Skeletal muscle tissue (tissue), 4 donors: ENCODE results near the gene NCDN. TPM values are rescaled to one million over a fixed set of nuclear protein-coding genes. Genes with fewer than 3 reads are reported as not detected.

ENCODE experiments used
- H3K27ac ChIP-seq: one replicate; pipeline ENCODE4 v1.7.0; 2013; ENCODE audit warnings: mild to moderate bottlenecking, low read depth, low read length, inconsistent platforms
- H3K27me3 ChIP-seq, 3 donors: one replicate each; pipeline ENCODE4 v1.7.0; 2013; ENCODE audit warnings: low read length in 3 of 3; ENCODE audit not compliant: control insufficient read depth in 3 of 3, insufficient read depth in 3 of 3
- H3K36me3 ChIP-seq, 3 donors: one replicate each; pipeline ENCODE4 v1.7.0; 2013; ENCODE audit warnings: low read length in 3 of 3; ENCODE audit not compliant: control insufficient read depth in 3 of 3, insufficient read depth in 3 of 3
- H3K4me1 ChIP-seq, 3 donors: one replicate each; pipeline ENCODE4 v1.7.0; 2013; ENCODE audit warnings: low read length in 3 of 3, mild to moderate bottlenecking in 3 of 3; ENCODE audit not compliant: control insufficient read depth in 3 of 3, insufficient read depth in 3 of 3
- H3K4me3 ChIP-seq, 3 donors: one replicate each; pipeline ENCODE4 v1.7.0; 2013; ENCODE audit warnings: low read length in 3 of 3
- H3K9ac ChIP-seq, 3 donors: one replicate each; pipeline ENCODE4 v1.7.0; 2013; ENCODE audit warnings: low read length in 3 of 3, mild to moderate bottlenecking in 3 of 3, moderate library complexity in 2 of 3, low read depth in 1 of 3
- H3K9me3 ChIP-seq, 3 donors: one replicate each; pipeline ENCODE4 v1.7.0; 2013; ENCODE audit warnings: low read length in 3 of 3; ENCODE audit not compliant: control insufficient read depth in 3 of 3
- total RNA-seq: library from RNA; depleted of rRNA; stranded (reverse); fragments of >200 nt; gene quantifications from one replicate; pipeline ENCODE4 v1.2.3, GENCODE V29; 2014
- donor health status: Osteomylitis.

Gene NCDN
- total RNA-seq, 1 donor from 2014 or later: 5.7 TPM

- no peaks in the 10 kb centered on the region for H3K4me1 ChIP-seq
- H3K36me3 ChIP-seq: peaks cover 0 to 4% (median 3%) of the 10 kb centered on the region in 3 donors
- H3K9me3 ChIP-seq: no peaks in the 10 kb centered on the region
- H3K9ac ChIP-seq: no peak overlapping the region
- no peaks in the 10 kb centered on the region for H3K27me3 ChIP-seq
- no peak overlapping the region for H3K27ac ChIP-seq
- H3K4me3 ChIP-seq: no peak overlapping the region
These were observed 30.8 kb downstream of the NCDN start for GRCh38 chr1:35588197-35588910.

GRCh38 chr1:35589516-35590427 is 32.2 kb downstream of the NCDN start:
- Histone ChIP-seq H3K9ac (no peak overlapping the region), H3K36me3 (peaks cover 0 to 4% (median 3%) of the 10 kb centered on the region in 3 donors), H3K27ac (no peak overlapping the region), H3K4me1 (no peaks in the 10 kb centered on the region), H3K9me3 (no peaks in the 10 kb centered on the region), H3K4me3 (no peak overlapping the region), H3K27me3 (no peaks in the 10 kb centered on the region)

- H3K4me1 ChIP-seq: no peaks in the 10 kb centered on the region
- H3K9me3 ChIP-seq: no peaks in the 10 kb centered on the region
- H3K9ac ChIP-seq: no peak overlapping the region
- no peak overlapping the region for H3K27ac ChIP-seq
- no peaks in the 10 kb centered on the region for H3K27me3 ChIP-seq
- H3K36me3 ChIP-seq: peaks cover 0 to 4% (median 3%) of the 10 kb centered on the region in 3 donors
- H3K4me3 ChIP-seq: no peak overlapping the region
These were observed 33.0 kb downstream of the NCDN start for GRCh38 chr1:35590476-35591040.

GRCh38 chr1:35591211-35591610 is 33.6 kb downstream of the NCDN start:
- H3K27me3 ChIP-seq: no peaks in the 10 kb centered on the region
- peaks cover 0 to 4% (median 3%) of the 10 kb centered on the region in 3 donors for H3K36me3 ChIP-seq
- no peak overlapping the region for H3K4me3 ChIP-seq
- no peaks in the 10 kb centered on the region for H3K9me3 ChIP-seq
- H3K27ac ChIP-seq: no peak overlapping the region
- H3K4me1 ChIP-seq: no peaks in the 10 kb centered on the region
- no peak overlapping the region for H3K9ac ChIP-seq

- H3K9me3 ChIP-seq: no peaks in the 10 kb centered on the region
- H3K9ac ChIP-seq: no peak overlapping the region
- H3K36me3 ChIP-seq: peaks cover 0 to 4% (median 3%) of the 10 kb centered on the region in 3 donors
- no peaks in the 10 kb centered on the region for H3K27me3 ChIP-seq
- no peak overlapping the region for H3K4me3 ChIP-seq
- no peaks in the 10 kb centered on the region for H3K4me1 ChIP-seq
- no peak overlapping the region for H3K27ac ChIP-seq
These were observed 35.6 kb downstream of the NCDN start for GRCh38 chr1:35592991-35593769.

GRCh38 chr1:35594005-35594760 is 36.6 kb downstream of the NCDN start:
- Histone ChIP-seq H3K4me1 (no peaks in the 10 kb centered on the region), H3K9ac (no peak overlapping the region), H3K27ac (no peak overlapping the region), H3K27me3 (no peaks in the 10 kb centered on the region), H3K36me3 (peaks cover 0 to 5% (median 4%) of the 10 kb centered on the region in 3 donors), H3K4me3 (no peak overlapping the region), H3K9me3 (no peaks in the 10 kb centered on the region)

GRCh38 chr1:35595684-35596083 is 38.1 kb downstream of the NCDN start:
- no peak overlapping the region for H3K9ac ChIP-seq
- H3K9me3 ChIP-seq: no peaks in the 10 kb centered on the region
- no peak overlapping the region for H3K4me3 ChIP-seq
- no peaks in the 10 kb centered on the region for H3K27me3 ChIP-seq
- H3K4me1 ChIP-seq: no peaks in the 10 kb centered on the region
- H3K36me3 ChIP-seq: peaks cover 0 to 5% (median under 1%) of the 10 kb centered on the region in 3 donors
- H3K27ac ChIP-seq: no peak overlapping the region

GRCh38 chr1:35597870-35598269 is 40.3 kb downstream of the NCDN start:
- Histone ChIP-seq H3K4me1 (no peaks in the 10 kb centered on the region), H3K4me3 (no peak overlapping the region), H3K9ac (no peak overlapping the region), H3K27me3 (no peaks in the 10 kb centered on the region), H3K9me3 (no peaks in the 10 kb centered on the region), H3K27ac (no peak overlapping the region), H3K36me3 (peaks cover 5 to 21% (median 15%) of the 10 kb centered on the region in 3 donors)

GRCh38 chr1:35598895-35599294 is 41.3 kb downstream of the NCDN start:
- Histone ChIP-seq H3K27ac (no peak overlapping the region), H3K36me3 (peaks cover 12 to 30% (median 20%) of the 10 kb centered on the region in 3 donors), H3K4me1 (no peaks in the 10 kb centered on the region), H3K4me3 (no peak overlapping the region), H3K9me3 (no peaks in the 10 kb centered on the region), H3K9ac (no peak overlapping the region), H3K27me3 (no peaks in the 10 kb centered on the region)
